ENCODE measurements around the gene COL20A1. TPM values are rescaled to one million over a fixed set of nuclear protein-coding genes. Genes with fewer than 3 reads are reported as not detected.

The COL20A1 gene
- total RNA-seq, 1 experiment from 2014 or later, result 2.3 TPM

DNA sequence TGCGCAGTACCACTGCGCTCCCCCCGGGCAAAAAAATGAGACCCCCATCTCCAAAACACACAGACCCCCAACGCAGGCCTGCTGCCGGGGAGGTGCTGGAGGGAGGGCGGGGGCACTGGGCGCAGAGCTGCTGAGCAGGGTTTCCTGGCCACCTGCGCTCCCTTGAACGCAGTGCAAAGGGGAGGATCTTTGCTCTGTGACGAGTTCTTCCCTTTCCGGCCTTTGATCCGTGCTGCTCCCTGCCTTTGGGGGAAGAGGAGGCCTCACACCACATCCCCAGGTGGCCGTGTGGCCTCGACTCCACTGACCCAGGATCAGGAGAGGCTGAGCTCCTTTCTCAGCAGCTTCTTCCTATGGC lies 8.9 kb upstream of the COL20A1 start:
- Histone ChIP-seq H3K79me2 (ENCODE audit: insufficient read depth, low read length) (no peaks in the 10 kb centered on the region), H4K91ac (ENCODE audit: insufficient read length, low read depth, low read length) (no peak overlapping the region), H2BK15ac (ENCODE audit: low read depth, low read length) (no peak overlapping the region), H3K23ac (ENCODE audit: insufficient read length, low read depth, low read length) (no peak overlapping the region), H4K5ac (ENCODE audit: insufficient read length, low read depth, low read length) (no peak overlapping the region), H2AK5ac (ENCODE audit: insufficient read length, low read length) (no peak overlapping the region), H2BK5ac (ENCODE audit: insufficient read length, low read length) (no peak overlapping the region), H3T11ph (ENCODE audit: low read length) (no peak overlapping the region), H2BK12ac (ENCODE audit: insufficient read length, low read depth, low read length) (no peak overlapping the region), H3K56ac (ENCODE audit: insufficient read length, low read depth, low read length) (no peak overlapping the region), H2BK20ac (ENCODE audit: low read depth, low read length, poor library complexity, severe bottlenecking) (no peak overlapping the region), H3K79me1 (ENCODE audit: insufficient read depth, low read depth, low read length, poor library complexity, severe bottlenecking) (no peaks in the 10 kb centered on the region), H3K18ac (ENCODE audit: insufficient read length, low read depth, low read length) (no peak overlapping the region), H2BK120ac (ENCODE audit: low read depth, low read length, poor library complexity, severe bottlenecking) (no peak overlapping the region), H3K27me3 (ENCODE audit: insufficient read depth, low read length) (no peaks in the 10 kb centered on the region), H3K4ac (ENCODE audit: low read depth, low read length) (no peak overlapping the region), H4K20me1 (ENCODE audit: control insufficient read depth, insufficient read depth, insufficient read length) (no peaks in the 10 kb centered on the region), H3K14ac (ENCODE audit: insufficient read depth, low read length) (no peak overlapping the region), H3K4me2 (ENCODE audit: insufficient read depth, insufficient read length, low read length) (no peak overlapping the region), H3K27ac (ENCODE audit: insufficient read length, low read depth, low read length) (no peak overlapping the region), H3K23me2 (ENCODE audit: insufficient read length, low read depth, low read length, poor library complexity, severe bottlenecking) (peaks cover 3% of the 10 kb centered on the region), H3K9ac (ENCODE audit: extremely low read depth, insufficient read length, low read length) (no peak overlapping the region), H2AFZ (ENCODE audit: low read length) (no peak overlapping the region), H3K4me1 (ENCODE audit: insufficient read depth, low read length) (no peaks in the 10 kb centered on the region), H3K9me3 (ENCODE audit: control insufficient read depth, low read depth, low read length) (no peaks in the 10 kb centered on the region), H4K8ac (replicated peaks; ENCODE audit: insufficient read length, low read depth, low read length) (no peak overlapping the region)
- no peaks in the 10 kb centered on the region for H3K27me3 Mint-ChIP-seq (ENCODE audit: low read depth)
- no CpG with 5 or more reads among the region's 14 CpGs for WGBS (ENCODE audit: extremely low coverage, insufficient read length, low lambda C conversion rate)
- peak overlapping the region in 1 of 3 experiments; percentile 10; a peak in 3 of 7 replicates for H3K27ac Mint-ChIP-seq
- no peaks in the 10 kb centered on the region for H3K4me1 Mint-ChIP-seq
- no peaks in the 10 kb centered on the region for H3K9me3 Mint-ChIP-seq
- TF ChIP-seq, protein P1, sequence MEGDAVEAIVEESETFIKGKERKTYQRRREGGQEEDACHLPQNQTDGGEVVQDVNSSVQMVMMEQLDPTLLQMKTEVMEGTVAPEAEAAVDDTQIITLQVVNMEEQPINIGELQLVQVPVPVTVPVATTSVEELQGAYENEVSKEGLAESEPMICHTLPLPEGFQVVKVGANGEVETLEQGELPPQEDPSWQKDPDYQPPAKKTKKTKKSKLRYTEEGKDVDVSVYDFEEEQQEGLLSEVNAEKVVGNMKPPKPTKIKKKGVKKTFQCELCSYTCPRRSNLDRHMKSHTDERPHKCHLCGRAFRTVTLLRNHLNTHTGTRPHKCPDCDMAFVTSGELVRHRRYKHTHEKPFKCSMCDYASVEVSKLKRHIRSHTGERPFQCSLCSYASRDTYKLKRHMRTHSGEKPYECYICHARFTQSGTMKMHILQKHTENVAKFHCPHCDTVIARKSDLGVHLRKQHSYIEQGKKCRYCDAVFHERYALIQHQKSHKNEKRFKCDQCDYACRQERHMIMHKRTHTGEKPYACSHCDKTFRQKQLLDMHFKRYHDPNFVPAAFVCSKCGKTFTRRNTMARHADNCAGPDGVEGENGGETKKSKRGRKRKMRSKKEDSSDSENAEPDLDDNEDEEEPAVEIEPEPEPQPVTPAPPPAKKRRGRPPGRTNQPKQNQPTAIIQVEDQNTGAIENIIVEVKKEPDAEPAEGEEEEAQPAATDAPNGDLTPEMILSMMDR (conservative IDR thresholded peaks at IDR 0.05), result no peak
- H3K36me3 Mint-ChIP-seq (ENCODE audit: insufficient read depth in 1 of 3, low read depth in 3 of 3), result peaks cover 11 to 68% (median 54%) of the 10 kb centered on the region in 3 experiments; a peak in 6 of 7 replicates
- H3K4me3 Mint-ChIP-seq, result no peak overlapping the region
- DNase-seq, result no peak

All from H9 (cell line).